HS-27A (cell line): ENCODE data around the gene BANP.
"Not testable (repeated sequence)": the region's sequence is repeated elsewhere in the genome, so short reads cannot be mapped to it uniquely, and the experiment has no call there.

Experiments used
- DNase-seq: peaks from one replicate; pipeline ENCODE4 v3.0.0-alpha.2; 2012; ENCODE audit warnings: low read depth, missing footprints

The BANP gene

DNA sequence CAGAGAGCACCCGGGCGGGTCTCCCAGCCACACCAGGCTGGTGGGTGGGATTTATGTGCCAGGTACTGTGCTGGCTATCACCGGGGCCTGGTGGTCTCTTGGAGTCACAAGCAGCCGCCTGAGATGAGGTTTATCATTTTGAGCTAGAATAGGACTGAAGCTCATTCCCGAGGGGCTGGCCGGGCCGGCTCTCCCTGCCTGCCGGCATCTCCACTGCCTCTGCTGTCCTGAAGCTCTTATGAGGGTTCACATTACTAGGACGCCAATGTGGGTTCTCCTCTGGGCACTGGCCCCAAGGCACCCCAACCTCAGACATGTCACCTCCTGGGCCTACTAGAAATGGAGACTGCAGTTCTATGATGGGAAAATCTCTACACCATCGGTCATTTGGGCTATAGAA lies 137.4 kb downstream of the BANP start:
- not testable (repeated sequence) for DNase-seq

GRCh38 chr16:88089071-88089470 lies 137.8 kb downstream of the BANP start:
- DNase-seq = not testable (repeated sequence)

GRCh38 chr16:88089632-88090376 lies 138.6 kb downstream of the BANP start:
- not testable (repeated sequence) for DNase-seq

DNA sequence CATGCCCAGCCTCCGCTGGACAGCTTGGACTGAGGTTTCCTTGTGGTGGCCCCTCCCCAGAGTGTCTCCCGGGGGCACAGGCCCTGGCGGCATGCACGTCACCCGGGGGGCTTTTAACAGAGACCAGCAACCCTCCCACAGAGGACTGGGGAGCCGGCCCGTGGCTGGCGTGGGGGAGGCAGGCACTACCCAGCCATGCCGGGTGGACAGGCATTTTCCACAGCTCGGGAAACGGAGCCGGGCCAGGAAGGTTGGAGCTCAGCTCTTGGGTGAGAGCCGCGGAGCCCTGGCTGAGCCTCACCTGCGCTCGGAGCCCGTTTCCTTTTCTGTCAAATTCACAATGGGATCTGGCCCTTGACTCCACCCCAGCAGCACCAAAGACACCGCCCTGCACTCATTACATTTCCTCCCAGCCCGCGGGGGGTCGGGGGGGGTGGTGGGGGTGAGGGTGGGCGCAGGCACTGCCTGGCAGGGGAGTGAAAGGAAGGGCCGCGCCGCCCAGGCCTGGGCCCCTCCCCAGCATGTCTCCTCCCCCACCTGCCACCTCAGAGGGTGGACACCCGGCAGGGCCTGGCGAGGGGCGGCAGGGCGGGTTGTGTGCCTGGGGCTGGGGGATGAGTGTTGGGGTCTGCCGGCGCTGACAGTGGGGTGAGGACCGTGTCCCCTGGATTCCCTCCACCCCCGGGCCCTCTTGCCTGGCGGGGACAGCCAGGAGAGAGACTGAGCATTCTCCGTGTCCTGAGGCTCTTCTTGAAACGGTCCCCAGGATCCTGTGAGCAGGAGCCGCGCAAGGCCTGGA lies 139.3 kb downstream of the BANP start:
- not testable (repeated sequence) for DNase-seq

DNA sequence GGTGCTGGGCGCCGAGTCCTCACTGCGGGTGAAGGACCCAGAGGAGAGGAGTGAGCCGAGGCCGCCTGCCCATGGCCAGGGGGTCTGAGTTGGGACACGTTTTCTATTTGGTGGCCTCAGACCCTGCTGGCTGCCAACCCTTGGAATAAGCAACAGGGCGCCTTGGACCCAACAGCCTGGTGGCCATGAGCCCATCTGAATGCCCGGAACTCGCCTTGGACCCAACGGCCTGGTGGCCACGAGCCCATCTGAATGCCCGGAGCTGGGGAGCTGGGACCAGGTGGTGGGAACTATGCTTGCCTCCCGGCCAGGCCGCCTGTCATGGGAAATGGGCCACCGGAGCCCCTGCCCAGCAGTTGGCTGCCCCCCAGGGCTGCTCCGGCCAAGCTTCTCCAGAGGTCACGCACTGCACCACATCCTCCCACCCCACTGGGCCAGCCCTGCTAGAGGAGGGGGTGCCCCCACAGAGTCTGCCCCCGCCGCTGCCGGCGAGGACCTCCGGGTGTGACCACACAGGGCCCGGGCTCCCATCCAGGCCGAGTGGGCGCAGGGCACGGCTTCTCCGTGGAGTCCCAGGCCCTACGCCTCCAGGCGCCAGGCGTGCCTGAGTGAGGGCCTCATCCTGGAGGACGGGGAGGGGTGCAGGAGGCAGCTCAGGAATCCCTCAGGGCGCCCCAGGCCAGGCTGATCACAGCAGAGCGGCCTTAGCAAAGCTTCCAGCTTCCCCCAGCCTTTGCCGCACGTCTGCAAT lies 140.2 kb downstream of the BANP start:
- not testable (repeated sequence) for DNase-seq

DNA sequence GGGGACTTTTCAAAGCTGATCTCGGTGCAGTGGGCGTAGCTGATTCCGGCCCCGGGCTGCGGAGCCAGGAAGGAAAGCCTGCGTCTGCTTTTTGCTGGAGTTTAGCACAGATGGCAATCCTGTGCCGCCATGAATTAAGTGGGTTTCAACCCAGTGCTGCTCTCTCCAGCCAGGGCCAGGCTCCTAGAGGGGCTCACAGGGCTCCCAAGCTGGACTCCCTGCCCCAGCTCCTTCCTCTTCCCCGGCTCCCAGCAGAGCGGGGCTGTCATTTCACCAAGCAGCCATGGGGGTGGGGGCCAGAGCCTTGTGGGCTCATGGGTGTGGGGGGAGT lies 140.7 kb downstream of the BANP start:
- not testable (repeated sequence) for DNase-seq

- not testable (repeated sequence) for DNase-seq
Measured at GRCh38 chr16:88092791-88093555, 141.7 kb downstream of the BANP start.

GRCh38 chr16:88093556-88094252 lies 142.5 kb downstream of the BANP start:
- DNase-seq = not testable (repeated sequence)

DNA sequence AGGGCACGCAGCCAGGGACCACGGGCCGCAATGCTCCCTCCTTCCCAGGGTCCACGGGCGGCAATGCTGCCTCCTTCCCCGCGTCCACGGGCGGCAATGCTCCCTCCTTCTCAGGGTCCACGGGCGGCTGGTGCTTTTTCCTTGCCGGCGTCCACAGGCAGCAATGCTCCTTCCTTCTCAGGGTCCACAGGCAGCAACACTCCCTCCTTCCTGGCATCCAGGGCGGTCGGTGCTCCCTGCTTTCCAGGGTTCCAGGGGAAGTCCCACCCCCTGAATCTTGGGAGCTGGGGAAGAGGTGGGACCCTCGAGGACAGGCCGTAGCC lies 143.0 kb downstream of the BANP start:
- not testable (repeated sequence) for DNase-seq

GRCh38 chr16:88094900-88095299 lies 143.7 kb downstream of the BANP start:
- not testable (repeated sequence) for DNase-seq

- DNase-seq = not testable (repeated sequence)
Measured at GRCh38 chr16:88096659-88097058, 145.4 kb downstream of the BANP start.

- peak; percentile 36 for DNase-seq
Measured at GRCh38 chr16:88098731-88099562, 147.7 kb downstream of the BANP start.

GRCh38 chr16:88099563-88099890 lies 148.3 kb downstream of the BANP start:
- no peak for DNase-seq

DNA sequence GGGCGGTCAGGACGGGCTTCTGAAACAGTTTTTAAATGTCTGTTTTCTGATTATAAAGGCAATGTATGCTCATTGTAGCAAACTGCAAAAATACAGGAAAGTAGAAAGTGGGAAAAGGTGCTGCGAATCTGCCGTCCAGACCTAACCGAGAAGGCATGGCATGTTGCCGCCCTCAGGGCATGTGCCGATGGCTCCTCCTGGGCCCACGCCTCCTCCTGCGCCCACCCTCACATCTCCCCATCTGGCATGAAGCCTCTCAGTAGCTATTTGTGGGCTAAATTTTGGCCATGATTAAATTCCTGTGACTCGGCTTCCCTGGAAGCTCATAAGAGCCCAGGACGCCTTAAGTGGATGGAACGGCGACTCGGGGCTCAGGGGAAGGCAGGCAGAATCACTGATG lies 148.7 kb downstream of the BANP start:
- DNase-seq = not testable (repeated sequence)

GRCh38 chr16:88100801-88101622 lies 149.8 kb downstream of the BANP start:
- not testable (repeated sequence) for DNase-seq

DNA sequence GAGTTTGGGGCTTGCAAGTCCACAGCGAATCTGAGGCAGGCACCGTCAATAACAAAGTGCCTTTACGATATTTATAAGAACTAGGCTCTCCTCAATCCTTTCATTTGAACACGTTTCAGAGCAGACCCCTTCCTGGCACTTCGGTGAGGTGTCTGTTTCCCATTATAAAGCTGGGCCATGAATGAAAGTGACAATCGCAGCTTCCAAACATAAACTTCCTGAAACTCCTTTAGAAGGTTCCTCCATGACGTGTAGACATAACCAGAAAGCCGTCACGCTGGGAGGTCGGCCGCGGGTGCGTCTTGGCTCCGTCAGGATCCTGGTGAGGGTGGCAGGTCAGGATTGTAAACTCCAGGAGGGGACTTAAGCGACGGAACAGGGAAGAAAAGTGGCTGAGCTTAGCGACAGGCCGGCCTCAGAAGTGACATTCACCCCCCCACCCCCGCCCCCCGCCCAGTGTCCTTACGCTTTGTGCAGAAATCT lies 150.4 kb downstream of the BANP start:
- not testable (repeated sequence) for DNase-seq

GRCh38 chr16:88102597-88102996 lies 151.4 kb downstream of the BANP start:
- DNase-seq = no peak

GRCh38 chr16:88103011-88103410 lies 151.8 kb downstream of the BANP start:
- no peak for DNase-seq

GRCh38 chr16:88103581-88104188 lies 152.5 kb downstream of the BANP start:
- no peak for DNase-seq
